Endothelial cell (in vitro differentiated cells): ENCODE results near the gene ARHGAP20. TPM values are rescaled to one million over a fixed set of nuclear protein-coding genes. Genes with fewer than 3 reads are reported as not detected.

Experiments used
- DNase-seq: peaks from one replicate; pipeline ENCODE4 v3.0.0; 2021; ENCODE audit warnings: low spot score
- H3K27ac Mint-ChIP-seq: one replicate; pipeline ENCODE4 v1.8.0; 2021; ENCODE audit warnings: mixed read lengths, inconsistent platforms; ENCODE audit not compliant: unreplicated experiment
- H3K27me3 Mint-ChIP-seq: one replicate; pipeline ENCODE4 v1.8.0; 2021; ENCODE audit warnings: mild to moderate bottlenecking, moderate library complexity, mixed read lengths, inconsistent platforms; ENCODE audit not compliant: unreplicated experiment
- H3K36me3 Mint-ChIP-seq: one replicate; pipeline ENCODE4 v1.8.0; 2021; ENCODE audit warnings: mild to moderate bottlenecking, low read depth, mixed read lengths, inconsistent platforms; ENCODE audit not compliant: unreplicated experiment
- H3K4me1 Mint-ChIP-seq: one replicate; pipeline ENCODE4 v1.8.0; 2021; ENCODE audit warnings: mild to moderate bottlenecking, mixed read lengths, inconsistent platforms; ENCODE audit not compliant: unreplicated experiment
- H3K4me3 Mint-ChIP-seq: one replicate; pipeline ENCODE4 v1.8.0; 2021; ENCODE audit warnings: mild to moderate bottlenecking, mixed read lengths, inconsistent platforms; ENCODE audit not compliant: unreplicated experiment
- H3K9me3 Mint-ChIP-seq: one replicate; pipeline ENCODE4 v1.8.0; 2021; ENCODE audit warnings: mixed read lengths, inconsistent platforms; ENCODE audit not compliant: unreplicated experiment
- total RNA-seq: library from RNA; stranded (reverse); fragmentation: NEBNext Ultra II Directional; extraction: Animal tissue kit (Norgen Biotek cat#: 25700); gene quantifications from one replicate; pipeline ENCODE4 v1.2.1, GENCODE V29; 2021; ENCODE audit not compliant: unreplicated experiment
- TF ChIP-seq, protein P1 (sequence below): fragments of 200-600 bp; sonication (generic); IDR thresholded peaks from one replicate; pipeline ENCODE4 v1.5.0; 2021; ENCODE audit warnings: antibody characterized with exemption; ENCODE audit not compliant: unreplicated experiment

ARHGAP20 gene
- total RNA-seq, 1 donor from 2014 or later = 0.36 TPM

- DNase-seq = no peak
- TF ChIP-seq, protein P1, sequence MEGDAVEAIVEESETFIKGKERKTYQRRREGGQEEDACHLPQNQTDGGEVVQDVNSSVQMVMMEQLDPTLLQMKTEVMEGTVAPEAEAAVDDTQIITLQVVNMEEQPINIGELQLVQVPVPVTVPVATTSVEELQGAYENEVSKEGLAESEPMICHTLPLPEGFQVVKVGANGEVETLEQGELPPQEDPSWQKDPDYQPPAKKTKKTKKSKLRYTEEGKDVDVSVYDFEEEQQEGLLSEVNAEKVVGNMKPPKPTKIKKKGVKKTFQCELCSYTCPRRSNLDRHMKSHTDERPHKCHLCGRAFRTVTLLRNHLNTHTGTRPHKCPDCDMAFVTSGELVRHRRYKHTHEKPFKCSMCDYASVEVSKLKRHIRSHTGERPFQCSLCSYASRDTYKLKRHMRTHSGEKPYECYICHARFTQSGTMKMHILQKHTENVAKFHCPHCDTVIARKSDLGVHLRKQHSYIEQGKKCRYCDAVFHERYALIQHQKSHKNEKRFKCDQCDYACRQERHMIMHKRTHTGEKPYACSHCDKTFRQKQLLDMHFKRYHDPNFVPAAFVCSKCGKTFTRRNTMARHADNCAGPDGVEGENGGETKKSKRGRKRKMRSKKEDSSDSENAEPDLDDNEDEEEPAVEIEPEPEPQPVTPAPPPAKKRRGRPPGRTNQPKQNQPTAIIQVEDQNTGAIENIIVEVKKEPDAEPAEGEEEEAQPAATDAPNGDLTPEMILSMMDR = no peak
- Mint-ChIP-seq H3K27ac (no peak overlapping the region), H3K27me3 (no peaks in the 10 kb centered on the region), H3K4me1 (no peaks in the 10 kb centered on the region), H3K4me3 (no peak overlapping the region), H3K36me3 (no peaks in the 10 kb centered on the region), H3K9me3 (no peaks in the 10 kb centered on the region)
Observed at GRCh38 chr11:110757962-110758755, 45.9 kb upstream of the ARHGAP20 start.

DNA sequence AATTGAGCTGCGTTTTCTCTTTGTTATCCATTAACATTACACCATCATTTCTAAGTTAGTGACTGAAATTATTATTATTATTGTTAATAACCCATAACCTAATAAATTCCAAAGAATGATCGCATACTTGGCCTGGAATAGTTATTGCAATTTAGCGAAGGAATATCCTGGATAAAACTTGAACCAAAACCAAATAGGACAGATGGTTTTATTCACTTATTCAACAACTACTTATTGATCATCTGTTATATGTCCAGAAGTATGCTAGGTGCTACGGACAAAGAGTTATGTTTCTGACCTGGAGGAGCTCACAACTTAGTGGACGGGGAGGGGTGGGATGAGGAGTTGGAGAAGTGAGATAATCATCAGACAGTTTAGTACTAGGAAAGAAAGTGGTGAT is 44.8 kb upstream of the ARHGAP20 start:
- H3K36me3 Mint-ChIP-seq = no peaks in the 10 kb centered on the region

GRCh38 chr11:110755941-110756340 is 43.7 kb upstream of the ARHGAP20 start:
- TF ChIP-seq, protein P1 = no peak
- H3K9me3 Mint-ChIP-seq = no peaks in the 10 kb centered on the region
- H3K4me3 Mint-ChIP-seq = no peak overlapping the region
- no peaks in the 10 kb centered on the region for H3K27me3 Mint-ChIP-seq
- H3K27ac Mint-ChIP-seq = no peak overlapping the region
- no peaks in the 10 kb centered on the region for H3K36me3 Mint-ChIP-seq
- DNase-seq = no peak
- H3K4me1 Mint-ChIP-seq = no peaks in the 10 kb centered on the region

More for the DNA sequence above, 44.8 kb upstream of the ARHGAP20 start:
- no peaks in the 10 kb centered on the region for H3K27me3 Mint-ChIP-seq
- no peak for DNase-seq
- H3K27ac Mint-ChIP-seq = no peak overlapping the region
- H3K4me3 Mint-ChIP-seq = no peak overlapping the region
- TF ChIP-seq, protein P1 = no peak
- no peaks in the 10 kb centered on the region for H3K9me3 Mint-ChIP-seq
- no peaks in the 10 kb centered on the region for H3K4me1 Mint-ChIP-seq

DNA sequence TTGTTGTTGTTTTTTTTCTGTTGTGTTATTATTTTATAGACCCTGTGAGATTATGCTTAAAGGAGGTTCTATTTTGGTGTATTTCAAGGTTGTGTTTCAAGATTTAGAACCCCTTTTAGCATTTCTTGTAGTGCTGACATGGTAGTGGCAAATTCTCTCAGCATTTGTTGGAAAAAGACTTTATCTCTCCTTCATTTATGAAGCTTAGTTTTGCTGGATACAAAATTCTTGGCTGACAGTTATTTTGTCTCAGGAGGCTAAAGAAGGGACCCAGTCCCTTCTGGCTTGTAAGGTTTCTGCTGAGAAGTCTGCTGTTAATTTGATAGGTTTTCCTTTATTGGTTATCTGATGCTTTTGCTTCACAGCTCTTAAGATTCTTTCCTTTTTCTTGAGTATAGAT is 40.7 kb upstream of the ARHGAP20 start:
- TF ChIP-seq, protein P1 = no peak
- no peak for DNase-seq
- Mint-ChIP-seq H3K27ac (no peak overlapping the region), H3K27me3 (no peaks in the 10 kb centered on the region), H3K9me3 (no peaks in the 10 kb centered on the region), H3K4me1 (no peaks in the 10 kb centered on the region), H3K36me3 (no peaks in the 10 kb centered on the region), H3K4me3 (no peak overlapping the region)

- Mint-ChIP-seq H3K4me3 (no peak overlapping the region), H3K27me3 (no peaks in the 10 kb centered on the region), H3K27ac (no peak overlapping the region), H3K36me3 (no peaks in the 10 kb centered on the region), H3K9me3 (no peaks in the 10 kb centered on the region), H3K4me1 (no peaks in the 10 kb centered on the region)
- DNase-seq = no peak
- TF ChIP-seq, protein P1 = no peak
Observed at GRCh38 chr11:110750100-110750499, 37.9 kb upstream of the ARHGAP20 start.
